Measurements from ENCODE around the gene TERF2IP.

Gene TERF2IP

GRCh38 chr16:75687361-75687760 is 39.8 kb downstream of the TERF2IP start:
- no peak for DNase-seq (ENCODE audit: low read depth)
- H3K4me3 ChIP-seq (ENCODE audit: low read depth, low read length) = no peak overlapping the region
- no peak for TF ChIP-seq CTCF (IDR thresholded peaks at IDR 0.05; ENCODE audit: low read depth, low read length, missing control alignments)

GRCh38 chr16:75695708-75696107 is 48.1 kb downstream of the TERF2IP start:
- no peak for DNase-seq (ENCODE audit: low read depth)
- TF ChIP-seq CTCF (IDR thresholded peaks at IDR 0.05; ENCODE audit: low read depth, low read length, missing control alignments) = peak; percentile 30
- no peak overlapping the region for H3K4me3 ChIP-seq (ENCODE audit: low read depth, low read length)

- no peak overlapping the region for H3K4me3 ChIP-seq (ENCODE audit: low read depth, low read length)
- DNase-seq (ENCODE audit: low read depth) = no peak
- no peak for TF ChIP-seq CTCF (IDR thresholded peaks at IDR 0.05; ENCODE audit: low read depth, low read length, missing control alignments)
Observed at GRCh38 chr16:75697571-75697970, 50.0 kb downstream of the TERF2IP start.

GRCh38 chr16:75701361-75701760 is 53.8 kb downstream of the TERF2IP start, which contains the start of gene DUXB:
DUXB (minus strand) TSS chr16:75701461; CDS start chr16:75701418, 43 bp downstream.
- DNase-seq (ENCODE audit: low read depth) = no peak

GRCh38 chr16:75702242-75702641 is 54.7 kb downstream of the TERF2IP start:
- no peak for TF ChIP-seq CTCF (IDR thresholded peaks at IDR 0.05; ENCODE audit: low read depth, low read length, missing control alignments)
- H3K4me3 ChIP-seq (ENCODE audit: low read depth, low read length) = no peak overlapping the region
- DNase-seq (ENCODE audit: low read depth) = no peak

More at GRCh38 chr16:75701361-75701760, 53.8 kb downstream of the TERF2IP start, which contains the start of gene DUXB:
- no peak for TF ChIP-seq CTCF (IDR thresholded peaks at IDR 0.05; ENCODE audit: low read depth, low read length, missing control alignments)
- H3K4me3 ChIP-seq (ENCODE audit: low read depth, low read length) = no peak within 1 kb of the TSS

GRCh38 chr16:75703306-75703705 is 55.7 kb downstream of the TERF2IP start:
- no peak for DNase-seq (ENCODE audit: low read depth)

More at GRCh38 chr16:75703306-75703705, 55.7 kb downstream of the TERF2IP start:
- no peak for TF ChIP-seq CTCF (IDR thresholded peaks at IDR 0.05; ENCODE audit: low read depth, low read length, missing control alignments)
- H3K4me3 ChIP-seq (ENCODE audit: low read depth, low read length) = no peak overlapping the region
